Measurements from ENCODE around the gene SPPL2B.
A peak's percentile ranks its signal among the peaks of the same experiment; 100 is the strongest.
"Not testable (repeated sequence)": the region's sequence is repeated elsewhere in the genome, so short reads cannot be mapped to it uniquely, and the experiment has no call there.

Gene SPPL2B

GRCh38 chr19:2382530-2383222 is 54.2 kb downstream of the SPPL2B start:
- no peak for DNase-seq

- peak; percentile 24 for DNase-seq
Observed at GRCh38 chr19:2385053-2385721, 56.7 kb downstream of the SPPL2B start.

- no peak for DNase-seq
Observed at GRCh38 chr19:2387367-2388288, 59.1 kb downstream of the SPPL2B start.

GRCh38 chr19:2389594-2389993 is 61.1 kb downstream of the SPPL2B start:
- DNase-seq: no peak

GRCh38 chr19:2391118-2391725 is 62.7 kb downstream of the SPPL2B start:
- DNase-seq: peak; percentile 59

- no peak for DNase-seq
Observed at GRCh38 chr19:2392366-2392765, 63.9 kb downstream of the SPPL2B start.

- not testable (repeated sequence) for DNase-seq
Observed at GRCh38 chr19:2392899-2393298, 64.4 kb downstream of the SPPL2B start.

- no peak for DNase-seq
Observed at GRCh38 chr19:2394054-2394441, 65.6 kb downstream of the SPPL2B start.

- no peak for DNase-seq
Observed at GRCh38 chr19:2394442-2395292, 66.2 kb downstream of the SPPL2B start.

- DNase-seq: not testable (repeated sequence)
Observed at GRCh38 chr19:2395293-2395829, 66.9 kb downstream of the SPPL2B start.

GRCh38 chr19:2397173-2397572 is 68.7 kb downstream of the SPPL2B start:
- not testable (repeated sequence) for DNase-seq

GRCh38 chr19:2398735-2399305 is 70.3 kb downstream of the SPPL2B start:
- DNase-seq: no peak

- no peak for DNase-seq
Observed at GRCh38 chr19:2399582-2399981, 71.1 kb downstream of the SPPL2B start.

Measured in NCI-H1092 treated with DMSO at 0.1 percent for 48 hours (cell line).